ENCODE results near the gene DEFB115.
"Not testable (repeated sequence)": the region's sequence is repeated elsewhere in the genome, so short reads cannot be mapped to it uniquely, and the experiment has no call there.

DEFB115 gene, protein sequence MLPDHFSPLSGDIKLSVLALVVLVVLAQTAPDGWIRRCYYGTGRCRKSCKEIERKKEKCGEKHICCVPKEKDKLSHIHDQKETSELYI

DNA sequence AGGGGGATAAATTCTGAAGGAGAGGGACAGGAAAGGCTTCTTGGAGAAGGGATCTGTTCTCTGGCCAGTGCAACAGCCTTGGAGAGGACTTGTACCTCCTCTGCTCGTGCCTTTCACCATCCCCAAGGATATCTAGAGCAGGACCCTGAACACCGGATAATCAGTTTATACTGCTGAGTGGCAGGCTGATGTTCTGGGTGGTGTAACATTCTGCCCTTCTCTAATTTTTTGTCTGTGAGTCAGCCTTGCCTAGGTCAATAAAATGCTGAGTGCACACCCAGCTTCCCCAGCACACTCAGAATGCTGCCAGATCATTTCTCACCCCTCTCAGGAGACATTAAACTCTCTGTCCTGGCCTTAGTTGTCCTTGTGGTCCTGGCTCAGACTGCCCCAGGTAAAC is at the start of gene DEFB115:
Gene DEFB115 (plus strand): TSS at position 301 of the 400 bp plus-strand sequence. CDS start 0 bp downstream, at position 301.
- H3K4me3 ChIP-seq (ENCODE audit: low read depth, low read length): no peak within 1 kb of the TSS

DNA sequence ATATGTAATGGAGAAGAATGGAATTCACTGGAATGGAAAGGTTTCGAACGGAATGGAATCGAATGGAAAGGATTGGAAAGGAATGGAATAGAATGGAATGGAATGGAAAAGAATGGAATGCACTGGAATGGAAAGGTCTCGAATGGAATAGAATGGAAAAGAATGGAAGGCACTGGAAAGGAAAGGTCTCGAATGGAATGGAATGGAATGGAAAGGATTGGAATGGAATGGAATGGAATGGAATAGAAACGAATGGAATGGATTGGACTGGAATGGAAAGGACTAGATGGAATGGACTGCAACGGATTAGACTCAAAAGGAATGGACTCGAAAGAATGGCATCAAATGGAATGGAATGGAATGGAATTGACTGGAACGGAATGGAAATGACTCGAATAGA is 20.5 kb upstream of the DEFB115 start:
- H3K4me3 ChIP-seq (ENCODE audit: low read depth, low read length): no peak overlapping the region

DNA sequence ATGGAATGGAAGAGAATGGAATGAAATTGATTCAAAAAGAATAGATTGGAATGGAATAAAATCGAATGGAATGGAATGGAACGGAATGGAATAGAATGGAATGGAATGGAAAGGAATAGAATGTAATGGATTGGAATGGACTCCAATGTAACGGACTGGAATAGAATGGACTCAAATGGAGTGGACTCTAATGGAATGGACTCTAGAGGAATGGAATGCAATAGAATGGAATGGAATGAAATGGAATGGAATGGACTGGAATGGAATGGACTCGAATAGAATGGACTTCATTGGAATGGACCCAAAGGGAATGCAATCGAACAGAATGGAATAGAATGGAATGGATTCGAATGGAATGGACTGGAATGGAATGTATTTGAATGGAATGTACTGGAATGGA is 19.7 kb upstream of the DEFB115 start:
- no peak overlapping the region for H3K4me3 ChIP-seq (ENCODE audit: low read depth, low read length)

DNA sequence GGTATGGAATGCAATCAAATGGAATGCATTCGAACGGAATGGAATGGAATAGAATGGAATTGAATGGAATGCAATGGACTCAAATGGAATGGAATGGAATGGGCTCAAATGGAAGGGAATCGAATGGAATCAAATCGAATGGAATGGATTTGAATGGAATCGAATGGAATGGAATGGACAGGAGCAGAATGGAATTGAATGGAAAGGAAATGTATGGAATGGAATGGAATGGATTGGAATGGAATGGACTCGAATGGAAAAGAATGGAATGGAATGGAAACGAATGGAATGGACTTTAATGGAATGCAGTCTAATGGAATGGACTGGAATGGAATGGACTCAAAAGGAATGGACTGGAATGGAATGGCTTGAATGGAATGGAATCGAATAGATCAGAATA is 18.3 kb upstream of the DEFB115 start:
- H3K4me3 ChIP-seq (ENCODE audit: low read depth, low read length): no peak overlapping the region

DNA sequence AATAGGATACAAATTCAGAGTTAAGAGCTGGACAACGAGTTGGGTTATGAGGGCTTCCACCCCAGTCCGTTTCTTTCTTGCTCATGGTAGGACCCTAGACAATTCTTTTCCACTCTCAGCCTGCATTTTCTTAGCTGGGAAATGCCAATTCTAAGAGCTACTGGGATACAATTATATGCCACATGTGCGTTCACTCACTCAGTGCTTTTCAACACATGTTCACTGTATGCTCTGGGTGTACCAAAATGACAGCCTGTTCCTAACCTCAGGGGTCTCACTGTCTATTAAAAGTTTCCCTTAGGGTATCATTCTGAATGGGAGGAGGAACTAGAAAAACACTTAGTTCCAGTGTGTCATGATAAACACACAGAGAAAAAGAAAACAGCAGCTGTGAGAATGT is 505 bp upstream of the DEFB115 start:
- H3K4me3 ChIP-seq (ENCODE audit: low read depth, low read length): no peak overlapping the region

DNA sequence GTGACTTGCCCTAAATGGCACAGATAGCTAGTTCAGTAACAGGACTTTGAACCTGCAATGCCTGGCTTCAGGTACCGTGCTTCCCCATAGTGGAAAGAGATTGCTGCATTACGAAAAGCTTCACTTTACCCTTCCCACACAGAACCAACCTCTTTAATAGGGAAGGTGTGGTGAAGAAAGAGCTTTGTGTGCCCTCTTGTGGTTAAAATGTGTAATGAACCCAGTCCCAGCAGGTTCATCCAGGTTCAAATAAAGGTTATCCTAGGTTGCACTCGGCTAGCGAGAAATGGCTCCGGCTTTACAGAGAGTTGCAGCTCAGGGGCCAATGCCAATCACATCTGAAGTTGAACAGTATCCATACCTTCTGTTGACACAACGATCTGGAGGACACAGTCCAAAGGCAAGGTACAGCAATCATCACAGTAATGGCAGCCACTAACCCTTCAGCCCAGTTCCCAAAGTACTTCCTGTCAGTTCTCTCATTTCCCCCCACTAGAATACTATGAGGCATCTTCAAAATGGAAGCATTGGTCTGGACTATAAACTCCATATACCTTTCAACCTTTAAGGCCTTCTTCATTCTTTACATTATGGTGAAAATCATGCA is 3.0 kb downstream of the DEFB115 start:
- no peak overlapping the region for H3K4me3 ChIP-seq (ENCODE audit: low read depth, low read length)

DNA sequence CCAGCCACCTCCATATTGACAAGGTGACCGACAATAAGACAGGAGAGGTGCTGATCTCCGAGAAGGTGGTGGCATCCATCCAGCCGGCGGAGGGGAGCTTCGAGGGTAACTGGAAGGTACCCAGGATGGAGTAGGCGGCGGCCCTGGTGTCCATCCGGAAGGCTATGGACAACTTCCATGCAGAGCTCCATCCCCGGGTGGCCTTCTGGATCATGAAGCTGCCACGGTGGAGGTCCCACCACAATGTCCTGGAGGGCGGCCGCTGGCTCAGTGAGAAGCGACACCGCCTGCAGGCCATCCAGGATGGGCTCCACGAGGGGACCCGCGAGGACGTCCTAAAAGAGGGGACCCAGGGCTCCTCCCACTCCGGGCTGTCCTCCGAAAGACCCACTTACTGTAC is 17.0 kb downstream of the DEFB115 start:
- no peak overlapping the region for H3K4me3 ChIP-seq (ENCODE audit: low read depth, low read length)

DNA sequence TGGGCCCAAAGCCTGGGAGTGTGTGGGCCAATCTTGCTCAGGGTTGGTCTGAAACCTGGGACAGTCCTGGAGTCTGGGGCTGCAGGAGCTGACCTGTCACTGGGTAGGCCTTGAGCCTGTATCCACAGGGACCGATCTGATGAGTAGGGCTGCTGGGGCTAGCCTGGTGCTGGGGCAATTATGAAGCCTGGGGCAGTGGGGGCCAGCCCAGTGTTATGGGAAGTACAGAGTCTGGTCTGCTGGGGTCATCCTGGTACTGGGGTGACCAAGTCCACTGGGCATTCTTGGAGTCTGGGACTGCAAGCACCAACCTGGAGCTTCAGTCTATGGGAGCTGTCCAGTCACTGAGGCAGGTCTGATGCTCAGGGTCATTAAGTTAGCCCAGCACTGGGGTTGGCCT is 20.7 kb downstream of the DEFB115 start:
- no peak overlapping the region for H3K4me3 ChIP-seq (ENCODE audit: low read depth, low read length)

DNA sequence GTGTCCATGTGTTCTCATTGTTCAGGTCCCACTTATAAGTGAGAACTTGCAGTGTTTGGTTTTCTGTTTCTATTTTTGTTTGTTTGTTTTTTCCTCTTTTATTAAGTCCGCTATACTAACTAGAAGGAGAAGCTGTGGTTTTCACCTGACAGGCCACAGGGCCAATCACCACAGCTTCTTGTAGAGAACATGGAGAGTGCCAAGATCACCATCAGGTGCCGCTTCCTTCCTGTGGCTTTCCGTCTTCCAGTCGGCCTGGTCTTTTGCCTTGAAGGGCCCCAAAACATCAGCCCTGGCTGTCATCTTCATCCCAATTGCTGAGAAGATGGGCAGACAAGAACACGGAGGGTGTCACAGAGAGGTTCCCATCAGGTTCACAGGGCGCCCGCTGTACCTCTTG is 27.5 kb downstream of the DEFB115 start:
- H3K4me3 ChIP-seq (ENCODE audit: low read depth, low read length): not testable (repeated sequence)

DNA sequence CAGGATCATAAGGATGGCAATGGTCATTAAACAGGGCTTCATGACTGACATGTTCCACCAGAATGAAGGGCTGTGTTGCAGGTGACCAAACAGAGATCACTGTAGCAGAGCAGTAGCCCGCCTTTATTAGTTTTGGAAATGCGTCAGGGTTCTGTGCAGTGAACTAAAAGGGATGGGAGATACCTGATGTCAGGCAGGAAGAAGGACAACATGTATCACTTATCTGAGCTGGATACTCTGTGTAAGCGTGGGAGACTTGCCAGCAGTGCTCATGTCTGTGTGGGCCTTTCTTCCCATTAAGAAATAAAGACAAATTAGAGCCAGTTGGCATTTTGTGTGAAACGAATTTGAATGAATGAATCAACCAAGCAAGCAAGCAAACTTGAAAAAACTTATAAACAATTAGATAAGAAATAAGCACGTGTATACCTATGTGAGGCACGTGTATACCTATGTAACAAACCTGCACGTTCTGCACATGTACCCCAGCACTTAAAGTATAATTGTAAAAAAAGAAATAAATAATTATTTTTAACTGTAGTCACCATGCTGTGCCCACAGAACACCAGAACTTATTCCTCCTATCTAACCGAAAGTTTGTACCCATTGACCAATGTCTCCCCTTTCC is 51.2 kb downstream of the DEFB115 start, which contains the start of gene DEFB116:
Gene DEFB116 (minus strand): TSS at position 51 of the 628 bp plus-strand sequence. CDS start 0 bp downstream, at position 51.
- H3K4me3 ChIP-seq (ENCODE audit: low read depth, low read length): no peak within 1 kb of the TSS

All from iPS-11a (cell line).